Right ventricle myocardium superior (tissue), 1 donor: ENCODE measurements around the gene TM9SF1. TPM values are rescaled to one million over a fixed set of nuclear protein-coding genes. Genes with fewer than 3 reads are reported as not detected.
"Not testable (repeated sequence)": the region's sequence is repeated elsewhere in the genome, so short reads cannot be mapped to it uniquely, and the experiment has no call there.

Experiments used
- ATAC-seq: fragments of 200-7000 bp; cut with Tn5 transposase; one replicate; pipeline ENCODE4 v1.9.1; 2020; ENCODE audit warnings: mild to moderate bottlenecking; ENCODE audit not compliant: poor library complexity
- DNase-seq: peaks from one replicate; pipeline ENCODE4 v3.0.0-alpha.2; 2020
- intact Hi-C: fragments of 100-400 bp; cut with DNase I; formaldehyde crosslinking; loops from one replicate; pipeline ENCODE4 v1.11.2; 2022
- total RNA-seq: library from RNA; stranded (reverse); fragmentation: NEBNext Ultra II Directional; extraction: Animal tissue kit (Norgen Biotek cat#: 25700); gene quantifications from one replicate; pipeline ENCODE4 v1.2.1, GENCODE V29; 2021
- donor health status: DM: no; HTN: yes; CAD: no; lungs with severe emphysema.

Gene TM9SF1
- total RNA-seq, 1 donor from 2014 or later, result 19.2 TPM

DNA sequence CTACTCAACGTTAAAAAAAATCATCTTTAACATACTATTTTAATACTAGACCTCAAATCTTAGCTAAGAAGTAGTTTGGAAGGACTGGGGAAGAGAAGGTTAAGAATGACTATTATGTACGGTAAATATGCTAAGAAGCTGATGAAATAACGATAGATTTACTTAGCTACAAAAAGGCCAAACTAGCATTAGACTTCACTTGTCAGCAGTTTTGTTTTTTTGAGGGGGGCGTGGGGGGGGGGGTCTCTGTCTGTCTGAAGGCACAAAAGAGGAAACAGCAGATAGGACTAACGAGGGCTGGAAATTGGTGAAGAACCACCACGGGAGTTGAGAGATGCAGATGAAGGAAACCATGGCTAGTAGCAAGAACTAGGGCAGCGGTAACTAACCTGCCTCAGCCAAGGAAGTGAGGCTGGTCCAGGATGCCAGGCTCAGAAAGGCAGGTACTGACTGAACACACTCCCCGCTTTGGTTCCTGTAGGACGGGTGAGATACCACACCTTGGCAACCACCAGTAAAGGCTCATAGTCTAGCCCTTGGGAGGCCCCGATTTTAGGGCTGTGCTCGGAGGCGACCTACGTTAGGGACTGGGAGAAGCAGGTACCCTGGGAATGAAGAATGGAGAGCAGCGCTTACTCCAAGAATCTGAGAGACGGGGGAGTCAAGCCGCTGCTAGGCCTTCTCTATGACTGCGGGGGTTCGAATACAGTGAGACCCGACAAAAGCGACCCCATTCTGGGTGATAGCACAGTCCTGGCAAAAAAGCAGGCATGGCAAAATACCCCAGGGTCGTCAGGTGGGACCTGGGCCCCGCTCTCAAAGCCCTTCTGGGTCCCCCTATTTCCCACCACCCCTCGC is 36.3 kb upstream of the TM9SF1 start:
- intact Hi-C loops, result no loop called here

DNA sequence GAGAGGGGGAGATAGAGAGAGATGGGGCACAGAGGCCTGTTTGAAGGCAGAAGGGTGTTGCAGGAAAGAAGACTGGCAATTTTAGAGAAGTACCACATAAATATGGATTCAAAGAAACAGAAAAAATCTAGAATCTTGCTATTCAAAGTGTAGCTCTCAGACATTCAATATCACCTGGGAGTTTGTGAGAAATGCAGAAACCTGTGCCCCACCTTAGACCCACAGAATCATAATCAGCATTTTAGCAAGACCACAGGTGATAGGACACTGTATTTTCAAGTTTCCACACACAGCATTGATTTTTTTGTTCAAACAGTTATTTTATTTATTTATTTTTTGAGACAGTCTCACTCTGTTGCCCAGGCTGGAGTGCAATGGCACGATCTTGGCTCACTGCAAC is 33.7 kb upstream of the TM9SF1 start:
- intact Hi-C loops, result no loop called here
- ATAC-seq, result no peak
- DNase-seq, result no peak

More for the DNA sequence above, 36.3 kb upstream of the TM9SF1 start:
- no peak for ATAC-seq
- no peak for DNase-seq

DNA sequence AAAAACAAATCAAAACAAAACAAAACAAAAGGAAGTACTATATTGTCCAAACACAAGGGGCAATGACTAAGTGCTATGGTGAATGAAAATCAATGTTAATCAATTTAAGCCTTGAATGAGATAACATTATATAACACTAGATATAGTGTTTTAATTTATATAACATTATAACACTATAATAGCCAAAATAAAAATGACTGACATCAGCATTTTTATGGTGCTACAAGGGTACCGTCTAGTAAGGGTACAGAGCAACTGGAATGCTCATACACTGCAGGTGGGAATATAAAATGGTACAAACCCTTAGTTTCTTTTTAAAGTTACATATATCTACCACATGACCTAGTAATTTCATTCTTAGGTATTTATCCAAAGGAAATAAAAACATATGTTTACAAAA is 31.2 kb upstream of the TM9SF1 start:
- ATAC-seq (no peak), DNase-seq (no peak)
- intact Hi-C loops, result no loop called here

DNA sequence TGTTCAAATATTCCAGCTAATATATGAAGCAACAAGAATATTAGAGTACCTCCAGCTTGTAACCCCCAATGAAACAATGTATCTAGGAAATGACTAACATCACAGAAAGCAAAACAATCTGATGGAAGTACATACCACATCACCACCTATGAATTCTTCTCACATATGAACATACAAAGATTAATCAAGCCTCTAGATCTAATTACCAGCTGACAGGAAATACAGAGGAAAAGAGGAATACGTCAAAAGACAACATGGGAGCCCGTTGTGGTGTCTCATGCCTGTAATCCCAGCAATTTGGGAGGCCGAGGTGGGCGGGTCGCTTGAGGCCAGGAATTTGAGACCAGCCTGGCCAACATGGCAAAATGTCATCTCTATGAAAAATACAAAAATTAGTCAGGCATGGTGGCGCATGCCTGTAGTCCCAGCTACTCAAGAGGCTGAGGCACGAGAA is 29.4 kb upstream of the TM9SF1 start:
- ATAC-seq, result no peak
- intact Hi-C loops, result no loop called here
- DNase-seq, result no peak

DNA sequence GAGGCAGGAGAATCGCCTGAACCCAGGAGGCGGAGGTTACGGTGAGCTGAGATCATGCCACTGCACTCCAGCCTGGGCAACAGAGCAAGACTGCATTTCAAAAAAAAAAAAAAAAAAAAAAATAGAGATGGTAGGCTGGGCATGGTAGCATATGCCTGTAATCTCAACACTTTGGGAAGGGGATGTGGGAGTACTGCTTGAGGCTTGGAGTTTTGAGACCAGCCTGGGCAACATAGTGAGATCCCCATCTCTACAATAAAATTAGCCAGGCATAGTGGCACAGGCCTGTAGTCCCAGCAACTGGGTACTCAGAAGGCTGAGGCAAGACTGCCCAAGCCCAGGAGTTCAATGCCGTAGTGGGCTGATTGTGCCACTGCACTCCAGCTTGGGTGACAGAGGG is 27.7 kb upstream of the TM9SF1 start:
- intact Hi-C loops, DNase-seq, ATAC-seq: not testable (repeated sequence)

DNA sequence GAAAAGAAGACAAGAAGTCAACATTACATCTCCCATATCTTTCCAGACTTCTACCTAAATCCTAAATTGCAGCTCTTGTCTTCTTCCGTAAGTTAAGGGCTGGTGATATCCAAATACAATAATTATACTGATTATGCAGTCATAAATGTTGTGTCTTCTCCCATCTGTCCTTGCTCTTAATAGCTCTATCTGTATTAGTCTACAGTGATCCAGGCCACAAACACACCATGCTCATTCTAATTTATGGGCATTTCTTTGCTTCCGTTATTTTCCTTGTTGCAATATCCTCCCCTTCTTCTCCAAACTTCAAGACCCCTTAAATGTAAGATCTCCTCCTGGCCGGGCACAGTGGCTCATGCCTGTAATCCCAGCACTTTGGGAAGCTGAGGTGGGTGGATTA is 24.3 kb upstream of the TM9SF1 start:
- intact Hi-C loops, result no loop called here
- ATAC-seq, result no peak
- DNase-seq, result no peak

DNA sequence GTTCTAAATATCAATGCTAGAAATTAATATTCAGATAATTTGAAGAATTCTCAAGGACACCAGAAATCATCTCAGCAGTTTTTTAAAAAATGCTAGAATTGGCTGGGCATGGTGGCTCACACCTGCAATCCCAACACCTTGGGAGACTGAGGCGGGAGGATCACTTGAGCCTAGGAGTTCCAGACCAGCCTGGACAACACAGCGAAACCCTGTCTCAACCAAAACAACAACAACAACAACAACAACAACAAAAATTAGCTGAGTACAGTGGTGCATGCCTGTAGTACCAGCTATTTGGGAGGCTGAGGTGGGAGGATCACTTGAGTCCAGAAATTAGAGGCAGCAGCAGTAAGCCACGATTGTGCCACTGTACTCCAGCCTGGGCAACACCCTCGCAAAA is 23.8 kb upstream of the TM9SF1 start:
- intact Hi-C loops, result no loop called here
- no peak for DNase-seq
- ATAC-seq, result no peak

DNA sequence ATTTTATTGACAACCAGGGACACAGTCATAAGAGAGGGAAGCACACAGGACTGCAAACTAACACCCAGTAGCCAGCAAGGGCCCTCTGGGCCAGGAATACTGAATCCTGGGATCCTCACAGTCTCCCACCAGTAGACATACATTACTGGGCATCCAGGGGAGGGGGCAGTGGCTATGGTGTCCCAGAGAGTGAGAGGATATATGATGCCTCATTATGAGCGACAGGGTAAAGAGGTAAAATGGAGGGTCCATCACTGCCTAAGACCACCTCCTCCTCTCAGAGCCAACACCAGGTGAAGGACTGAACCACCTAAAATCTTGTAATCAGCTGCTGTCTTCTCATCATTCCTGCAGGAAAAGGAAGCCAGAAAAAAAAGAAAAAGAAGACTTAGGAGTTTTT is 21.6 kb upstream of the TM9SF1 start:
- intact Hi-C loops, ATAC-seq, DNase-seq: not testable (repeated sequence)

DNA sequence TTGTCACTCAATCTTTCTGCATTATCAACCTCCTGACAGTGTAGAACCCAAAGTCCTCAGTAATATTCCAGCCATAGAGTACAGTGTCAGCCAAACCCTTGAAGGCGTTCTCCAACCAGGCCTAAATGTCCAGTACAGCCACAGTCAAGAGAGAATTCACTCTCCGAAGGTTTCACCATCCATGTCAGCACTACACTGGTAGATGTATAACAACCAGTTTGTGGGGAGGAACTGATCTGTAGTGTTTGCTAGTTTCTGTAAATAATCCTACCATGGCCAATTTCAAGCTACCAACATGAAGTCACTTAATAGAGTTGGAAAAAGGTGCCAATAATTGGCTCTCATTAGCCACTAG is 21.1 kb upstream of the TM9SF1 start:
- no peak for ATAC-seq
- intact Hi-C loops, result no loop called here
- no peak for DNase-seq

DNA sequence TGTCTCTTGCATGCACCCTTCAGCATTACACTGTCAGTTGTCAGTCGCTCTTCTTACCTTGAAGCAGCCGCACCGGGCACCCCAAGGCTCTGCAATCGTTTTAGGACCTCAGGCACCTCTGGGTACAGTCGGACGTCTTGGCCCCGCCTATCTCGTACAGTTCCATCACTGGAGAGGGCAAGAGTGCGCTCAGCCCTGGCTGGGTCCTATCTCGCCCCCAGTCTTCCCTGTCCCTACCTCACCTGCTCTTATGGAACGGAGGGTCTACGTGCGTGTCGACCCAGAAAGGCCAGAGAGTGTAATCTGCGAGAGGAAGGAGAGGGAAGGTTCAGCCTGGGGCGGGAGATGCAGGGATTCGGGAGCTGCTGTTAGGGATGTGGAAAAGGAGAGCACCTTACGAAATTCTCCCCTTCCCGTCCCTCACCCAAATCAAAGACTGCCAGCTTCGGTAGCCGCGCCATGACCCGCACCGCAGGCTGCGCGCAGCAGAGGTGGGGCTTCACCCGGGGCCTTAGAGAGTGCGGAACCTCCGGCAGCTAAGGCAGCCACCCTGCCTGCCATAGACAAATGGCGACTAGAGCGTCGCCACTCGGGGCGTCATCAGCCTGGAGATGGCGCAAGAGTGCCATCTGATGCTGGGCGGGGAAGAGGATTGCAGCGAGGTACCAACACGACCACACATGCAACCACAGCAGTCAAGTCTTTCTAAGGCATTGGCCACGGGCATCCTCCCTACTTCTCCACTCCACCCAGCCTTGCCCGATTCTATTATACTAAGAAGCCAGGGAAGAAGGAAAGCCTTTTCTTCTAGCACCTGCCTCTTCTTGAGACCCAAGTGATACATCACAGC is 20.5 kb upstream of the TM9SF1 start, which contains the start of gene MDP1:
Gene MDP1 (minus strand): TSS at position 572 of the 850 bp plus-strand sequence. CDS start 111 bp downstream, at position 461.
- intact Hi-C loops, result no loop called here
- DNase-seq, result peak; percentile 93
- ATAC-seq, result peak; percentile 86

DNA sequence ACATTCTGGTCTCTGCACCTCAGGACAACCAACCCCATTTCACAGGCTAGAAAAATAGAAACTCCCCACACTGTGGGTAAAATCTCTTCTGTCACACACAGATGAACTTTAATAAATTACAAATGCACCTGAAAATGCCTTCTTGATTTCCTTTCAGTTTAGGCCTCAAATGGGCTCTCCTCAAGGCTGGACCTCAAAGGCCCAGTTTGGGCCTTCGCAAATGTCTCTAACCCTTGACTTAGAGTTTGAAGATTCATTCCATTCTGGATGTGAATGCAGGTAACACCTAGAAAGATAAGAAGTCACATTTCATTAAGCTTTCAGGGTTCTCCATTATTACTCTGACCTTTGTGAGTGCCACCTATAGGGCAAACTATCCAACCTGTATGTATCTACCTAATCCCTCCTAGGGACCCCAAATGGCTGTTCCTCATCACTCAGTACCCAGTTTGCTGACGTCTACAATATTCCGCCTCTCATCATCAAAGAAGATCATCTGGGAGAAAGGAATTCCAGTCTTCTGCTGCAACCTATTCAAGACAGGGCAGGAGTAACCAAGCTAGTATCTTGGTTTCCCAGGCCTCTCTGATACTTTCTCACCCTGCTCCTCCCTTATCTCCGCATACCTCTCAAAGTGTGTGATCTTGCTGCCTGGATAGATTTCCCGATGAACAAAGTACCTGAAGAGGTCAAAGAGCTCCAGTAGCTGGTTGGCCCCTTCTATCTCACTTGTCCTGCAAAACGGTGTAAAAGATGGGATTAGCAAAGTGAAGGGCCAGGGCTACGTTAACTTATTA is 18.8 kb upstream of the TM9SF1 start:
- DNase-seq (no peak), ATAC-seq (no peak)
- intact Hi-C loops, result no loop called here

DNA sequence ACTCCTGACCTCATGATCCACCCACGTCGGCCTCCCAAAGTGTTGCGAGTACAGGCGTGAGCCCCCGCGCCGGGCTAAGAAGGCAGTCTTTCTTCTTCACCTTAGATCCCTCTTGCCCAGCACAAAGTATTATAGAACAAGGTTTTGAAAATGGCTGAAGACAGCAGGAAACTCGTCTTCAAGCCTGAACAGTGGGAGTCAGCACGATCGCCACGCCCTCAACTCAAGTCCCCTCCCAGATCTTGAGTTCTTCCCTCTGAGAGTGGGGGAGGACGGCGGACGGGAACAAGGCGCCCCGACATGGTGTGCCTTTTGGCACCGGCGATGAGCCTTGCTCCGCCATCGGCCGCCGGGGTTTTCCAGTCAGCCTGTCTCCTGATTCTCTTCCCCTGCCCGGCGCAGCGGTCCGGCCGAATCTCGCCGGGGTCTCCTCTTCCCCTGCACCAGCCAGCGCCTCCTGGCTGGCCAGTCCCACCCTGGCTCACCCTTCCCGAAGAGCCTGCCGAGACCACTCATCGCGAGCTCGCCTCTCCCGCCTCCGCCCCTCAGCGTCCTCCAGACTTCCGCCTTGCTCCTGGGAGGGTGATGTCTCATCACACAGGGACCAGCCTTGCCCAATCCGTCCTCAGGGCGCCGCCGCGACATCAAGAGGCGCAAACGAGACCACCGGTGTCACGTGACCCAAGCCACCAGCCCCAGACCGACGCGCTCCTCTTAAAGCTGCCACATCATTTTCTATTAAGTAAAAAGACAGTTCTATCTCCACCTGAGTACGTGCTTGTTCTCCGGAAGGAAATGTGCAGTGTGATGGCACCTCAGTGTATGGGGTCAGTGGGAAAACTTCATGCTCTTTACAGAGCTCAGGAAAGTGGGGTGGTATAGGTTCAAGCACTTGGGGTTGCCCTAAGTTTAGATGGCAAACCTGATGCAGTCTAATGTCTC is 18.0 kb upstream of the TM9SF1 start, which contains the start of gene CHMP4A:
Gene CHMP4A (minus strand): TSS at position 565 of the 942 bp plus-strand sequence. CDS start 49 bp downstream, at position 516.
- ATAC-seq (peak; percentile 92), DNase-seq (peak; percentile 98)
- intact Hi-C loops, result no loop called here

DNA sequence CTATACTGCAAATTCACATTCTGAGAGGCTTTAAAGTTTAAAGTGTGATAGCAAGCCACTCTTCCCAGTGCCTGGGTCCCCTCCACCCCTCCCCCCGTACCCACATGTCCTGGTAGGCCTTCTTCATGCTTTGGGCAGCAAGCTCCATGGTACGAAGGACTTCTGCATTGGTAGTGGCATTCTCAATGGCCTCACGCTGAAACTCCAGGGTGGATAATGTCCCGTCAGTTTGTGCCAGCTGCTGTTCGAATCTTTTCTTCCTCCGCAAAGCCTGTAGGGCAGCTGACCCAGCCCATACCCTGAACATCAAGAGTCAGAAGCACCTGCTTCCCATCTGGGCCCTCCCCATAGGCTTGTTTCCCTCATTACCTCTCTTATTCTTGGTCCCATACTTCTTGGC is 16.1 kb upstream of the TM9SF1 start:
- intact Hi-C loops, result no loop called here
- ATAC-seq (no peak), DNase-seq (no peak)

DNA sequence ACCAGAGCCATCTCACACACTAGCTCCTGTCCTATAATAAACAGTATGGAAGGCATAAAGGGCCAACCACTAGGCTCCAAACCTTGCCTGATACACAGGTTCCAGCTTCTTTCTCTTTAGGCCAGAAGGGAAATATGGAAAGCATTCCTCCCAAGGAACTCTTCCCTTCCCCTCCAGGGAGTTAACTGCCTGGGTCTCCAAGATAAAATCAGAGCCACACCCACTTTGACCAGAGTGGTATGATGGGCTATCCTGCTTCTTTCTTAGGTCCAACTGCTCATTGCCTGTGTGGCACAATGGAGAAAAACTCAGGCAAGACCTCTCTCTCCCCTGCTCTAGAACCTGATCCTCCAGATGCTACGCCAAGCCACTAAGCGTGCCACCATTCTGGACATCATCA is 12.4 kb upstream of the TM9SF1 start:
- ATAC-seq (no peak), DNase-seq (no peak)
- intact Hi-C loops, result no loop called here

DNA sequence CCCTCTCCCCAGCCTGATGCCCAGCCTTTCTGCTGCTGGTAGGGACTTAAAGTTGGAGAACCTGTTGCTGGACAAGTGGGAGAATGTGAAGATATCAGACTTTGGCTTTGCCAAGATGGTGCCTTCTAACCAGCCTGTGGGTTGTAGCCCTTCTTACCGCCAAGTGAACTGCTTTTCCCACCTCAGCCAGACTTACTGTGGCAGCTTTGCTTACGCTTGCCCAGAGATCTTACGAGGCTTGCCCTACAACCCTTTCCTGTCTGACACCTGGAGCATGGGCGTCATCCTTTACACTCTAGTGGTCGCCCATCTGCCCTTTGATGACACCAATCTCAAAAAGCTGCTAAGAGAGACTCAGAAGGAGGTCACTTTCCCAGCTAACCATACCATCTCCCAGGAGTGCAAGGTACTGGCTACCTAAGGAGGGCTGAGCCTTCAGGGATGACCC is 11.9 kb upstream of the TM9SF1 start:
- intact Hi-C loops, result no loop called here
- DNase-seq (no peak), ATAC-seq (no peak)

DNA sequence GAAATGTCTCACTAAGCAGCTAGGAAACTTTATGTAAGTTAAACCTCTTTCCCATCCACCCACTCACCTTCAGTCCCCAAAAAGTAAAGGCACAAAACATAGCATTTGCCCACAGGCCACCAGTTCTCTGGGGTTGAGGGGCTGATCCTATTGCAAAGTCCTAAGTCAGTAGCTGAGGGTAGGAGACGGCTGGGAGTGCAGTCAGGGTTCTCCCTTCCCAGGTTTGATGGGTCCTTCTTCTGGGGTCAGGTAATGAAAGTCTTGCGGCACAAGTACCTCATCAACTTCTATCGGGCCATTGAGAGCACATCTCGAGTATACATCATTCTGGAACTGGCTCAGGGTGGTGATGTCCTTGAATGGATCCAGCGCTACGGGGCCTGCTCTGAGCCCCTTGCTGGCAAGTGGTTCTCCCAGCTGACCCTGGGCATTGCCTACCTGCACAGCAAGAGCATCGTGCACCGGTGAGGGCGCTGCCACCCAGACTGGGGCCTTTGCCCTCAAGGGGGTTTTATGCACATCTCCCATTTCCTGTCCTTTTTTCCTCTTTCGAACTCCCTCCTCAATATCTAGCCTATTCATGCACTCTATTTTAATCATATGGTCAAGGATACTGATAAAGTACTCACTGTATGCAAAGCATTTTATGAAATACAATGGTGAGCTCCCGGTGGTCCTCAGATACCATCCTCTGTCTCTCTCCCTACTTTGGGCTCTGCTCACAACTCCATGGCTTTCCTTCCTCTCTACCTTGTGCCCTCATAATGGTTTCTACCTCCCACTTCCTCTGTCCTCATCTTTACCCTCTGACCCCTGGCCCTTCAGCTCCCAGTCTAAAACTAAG is 11.2 kb upstream of the TM9SF1 start:
- DNase-seq (no peak), ATAC-seq (no peak)
- intact Hi-C loops, result no loop called here
